ENCODE measurements around the gene ZNF335.

DNA sequence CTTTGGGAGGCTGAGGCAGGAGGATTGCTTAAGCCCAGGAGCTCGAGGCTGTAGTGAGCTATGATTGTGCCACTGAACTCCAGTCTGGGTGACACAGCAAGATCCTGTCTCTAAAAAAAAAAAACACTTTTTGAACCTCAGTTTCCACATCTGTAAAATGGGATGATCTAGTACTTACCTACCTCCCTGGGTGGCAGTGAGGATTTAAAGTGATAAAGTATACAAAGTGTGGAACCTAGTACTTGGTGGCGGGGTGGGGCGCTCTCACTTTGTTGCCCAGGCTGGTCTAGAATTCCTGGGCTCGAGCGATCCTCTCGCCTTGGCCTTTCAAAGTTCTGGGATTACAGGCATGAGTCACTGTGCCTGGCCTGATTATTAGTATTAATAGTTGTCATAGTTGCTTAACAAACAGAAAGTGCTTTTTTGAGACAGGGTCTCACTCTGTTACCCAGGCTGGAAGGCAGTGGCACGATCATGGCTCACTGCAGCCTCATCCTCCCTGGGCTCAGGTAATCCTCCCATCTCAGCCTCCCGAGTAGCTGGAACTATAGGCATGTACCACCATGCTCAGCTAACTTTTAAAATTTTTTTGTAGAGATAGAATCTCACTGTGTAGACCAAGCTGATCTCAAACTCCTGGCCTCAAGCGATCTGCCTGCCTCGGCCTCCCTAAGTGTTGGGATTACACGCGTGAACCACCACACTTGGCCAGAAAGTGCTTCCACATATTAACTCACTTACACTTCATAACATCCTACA is 53.0 kb downstream of the ZNF335 start:
- TF ChIP-seq, protein P1, sequence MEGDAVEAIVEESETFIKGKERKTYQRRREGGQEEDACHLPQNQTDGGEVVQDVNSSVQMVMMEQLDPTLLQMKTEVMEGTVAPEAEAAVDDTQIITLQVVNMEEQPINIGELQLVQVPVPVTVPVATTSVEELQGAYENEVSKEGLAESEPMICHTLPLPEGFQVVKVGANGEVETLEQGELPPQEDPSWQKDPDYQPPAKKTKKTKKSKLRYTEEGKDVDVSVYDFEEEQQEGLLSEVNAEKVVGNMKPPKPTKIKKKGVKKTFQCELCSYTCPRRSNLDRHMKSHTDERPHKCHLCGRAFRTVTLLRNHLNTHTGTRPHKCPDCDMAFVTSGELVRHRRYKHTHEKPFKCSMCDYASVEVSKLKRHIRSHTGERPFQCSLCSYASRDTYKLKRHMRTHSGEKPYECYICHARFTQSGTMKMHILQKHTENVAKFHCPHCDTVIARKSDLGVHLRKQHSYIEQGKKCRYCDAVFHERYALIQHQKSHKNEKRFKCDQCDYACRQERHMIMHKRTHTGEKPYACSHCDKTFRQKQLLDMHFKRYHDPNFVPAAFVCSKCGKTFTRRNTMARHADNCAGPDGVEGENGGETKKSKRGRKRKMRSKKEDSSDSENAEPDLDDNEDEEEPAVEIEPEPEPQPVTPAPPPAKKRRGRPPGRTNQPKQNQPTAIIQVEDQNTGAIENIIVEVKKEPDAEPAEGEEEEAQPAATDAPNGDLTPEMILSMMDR (IDR thresholded peaks at IDR 0.05), result no peak
- TF ChIP-seq POLR2A (IDR thresholded peaks at IDR 0.05), result no peak
